HUDEP-2 (cell line): Measurements from ENCODE around the gene KIAA0825.
A peak's percentile ranks its signal among the peaks of the same experiment; 100 is the strongest.

ENCODE experiments used
- DNase-seq, 76 experiments: peaks; one replicate each; lab custom pipeline; 2025; ENCODE audit not compliant: unreplicated experiment in 76 of 76; lab: John Stamatoyannopoulos, UW

KIAA0825 gene

DNA sequence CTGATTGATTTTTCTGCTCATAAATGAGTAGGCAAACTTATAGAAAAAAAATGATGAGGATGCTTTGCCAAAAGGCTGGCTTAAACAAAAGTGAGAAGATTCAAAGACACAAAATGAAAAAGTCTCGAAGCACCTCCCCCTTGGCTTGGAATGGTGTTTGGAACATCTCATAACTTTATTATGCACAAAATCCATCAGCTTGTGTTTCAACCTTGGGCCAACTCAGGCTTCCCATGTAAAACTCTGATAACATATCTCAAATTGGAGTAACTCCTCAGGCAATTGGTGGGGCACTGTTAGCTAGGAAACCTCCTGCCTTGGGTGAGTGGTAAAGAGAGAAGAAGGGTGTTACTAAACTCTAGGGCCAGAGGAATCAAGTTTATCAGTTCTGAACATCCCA lies 176.3 kb downstream of the KIAA0825 start:
- no peak for DNase-seq

DNA sequence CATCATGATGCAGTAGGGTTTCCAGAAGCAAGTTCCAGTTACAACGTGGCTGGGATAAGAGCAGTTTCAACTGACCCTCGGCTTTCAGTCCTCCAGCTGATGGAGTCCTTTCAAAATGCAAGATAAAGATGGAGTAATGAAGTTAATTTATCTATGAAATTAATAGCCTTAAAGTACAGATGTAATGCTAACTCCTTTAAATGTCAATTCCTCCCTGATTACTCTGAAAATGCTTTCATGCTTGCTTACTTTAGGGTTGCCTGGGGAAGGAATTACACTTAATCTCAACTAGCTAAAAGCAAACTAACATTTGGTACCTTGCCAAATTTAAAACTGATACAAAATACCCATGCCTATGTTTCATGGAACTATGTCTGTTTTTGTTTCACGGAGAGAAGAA lies 178.4 kb downstream of the KIAA0825 start:
- no peak for DNase-seq

DNA sequence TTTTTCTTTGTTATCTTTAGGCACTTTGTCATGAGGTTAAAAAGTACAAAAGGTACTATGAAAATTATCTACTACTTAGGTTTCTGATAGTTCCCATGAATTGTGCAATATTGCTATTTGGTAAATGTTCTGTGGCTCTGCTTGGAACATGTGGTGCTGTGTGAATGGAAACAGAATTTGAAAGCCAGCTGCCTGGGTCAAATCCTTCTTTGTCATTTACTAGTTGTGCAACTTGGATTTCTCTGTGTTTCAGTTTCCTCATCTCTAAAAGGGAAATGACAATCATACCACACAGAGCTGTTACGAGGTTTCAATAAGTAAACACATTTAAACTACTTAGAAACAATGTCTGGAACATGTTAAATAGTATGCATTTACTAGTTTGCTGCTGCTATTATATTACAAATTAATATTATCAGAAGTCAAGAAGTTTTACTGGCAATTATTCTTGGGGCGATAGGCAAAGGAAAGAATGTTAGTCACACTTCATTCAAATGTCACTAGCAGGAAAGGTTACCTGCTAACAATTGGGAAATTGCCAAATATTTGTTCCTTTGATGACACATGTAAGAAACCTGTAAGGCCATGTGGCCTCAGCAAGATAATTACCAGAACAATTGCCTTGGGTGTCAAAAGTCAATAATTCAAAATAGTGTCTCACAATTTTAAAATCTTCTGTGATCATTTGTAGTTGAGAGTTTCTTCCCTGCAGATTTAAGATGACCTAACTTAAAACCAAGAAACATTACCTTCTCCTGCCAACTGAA lies 184.8 kb downstream of the KIAA0825 start:
- no peak for DNase-seq

DNA sequence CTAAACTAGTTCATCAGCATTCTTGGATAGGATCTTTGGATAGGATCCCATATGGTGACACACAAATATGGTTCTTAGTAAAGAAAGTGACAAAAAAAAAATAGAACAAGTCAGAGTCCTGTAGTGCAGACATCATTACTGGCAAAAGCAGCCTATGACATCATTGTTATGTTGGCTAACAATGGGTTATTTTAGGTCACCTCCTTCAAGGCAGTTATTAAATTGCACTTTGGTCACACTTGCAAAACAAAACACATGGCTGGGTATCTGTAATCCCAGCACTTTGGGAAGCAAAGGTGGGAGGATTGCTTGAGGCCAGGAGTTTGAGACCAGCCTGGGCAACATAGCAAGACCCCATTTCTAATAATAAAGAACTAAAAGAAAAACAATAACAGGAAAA lies 185.9 kb downstream of the KIAA0825 start:
- DNase-seq, result no peak

DNA sequence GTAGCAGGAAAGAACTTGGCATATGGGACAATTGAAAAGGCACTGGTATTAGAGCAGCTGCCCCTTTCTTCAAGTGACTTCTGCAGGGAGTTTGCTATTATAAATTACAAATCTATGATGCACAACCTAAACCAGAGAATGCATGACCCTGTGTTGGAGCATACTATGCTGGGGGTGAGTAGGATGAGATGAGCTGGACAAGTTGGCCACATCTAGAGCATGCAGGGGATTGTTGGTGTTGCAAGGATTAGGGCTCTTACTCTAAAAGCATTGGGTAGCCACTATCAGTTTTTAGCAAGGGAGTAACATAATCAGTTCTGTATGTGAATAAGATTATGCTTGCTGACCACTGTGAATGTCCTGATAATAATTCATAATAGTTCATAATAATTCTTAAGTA lies 186.7 kb downstream of the KIAA0825 start:
- no peak for DNase-seq

DNA sequence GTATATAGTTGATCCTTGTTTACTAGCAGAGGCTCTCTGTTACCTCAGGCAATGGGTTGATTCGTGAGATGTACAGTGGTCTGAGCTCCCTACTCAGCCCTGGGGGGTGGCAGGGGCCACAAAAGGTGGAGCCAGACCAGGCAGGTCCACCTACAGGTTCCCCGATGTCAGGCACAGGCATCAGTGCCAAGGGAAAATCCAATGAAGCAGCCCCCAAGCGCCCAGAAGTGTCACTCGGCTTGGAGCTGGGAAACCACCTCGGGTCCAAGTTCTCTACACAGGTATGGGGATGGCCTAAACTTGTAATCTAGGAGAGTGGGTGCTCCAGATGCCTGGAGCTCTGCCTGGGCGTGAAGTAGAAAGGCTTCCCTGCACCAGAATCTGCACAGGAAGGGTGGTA lies 188.8 kb downstream of the KIAA0825 start:
- no peak for DNase-seq

DNA sequence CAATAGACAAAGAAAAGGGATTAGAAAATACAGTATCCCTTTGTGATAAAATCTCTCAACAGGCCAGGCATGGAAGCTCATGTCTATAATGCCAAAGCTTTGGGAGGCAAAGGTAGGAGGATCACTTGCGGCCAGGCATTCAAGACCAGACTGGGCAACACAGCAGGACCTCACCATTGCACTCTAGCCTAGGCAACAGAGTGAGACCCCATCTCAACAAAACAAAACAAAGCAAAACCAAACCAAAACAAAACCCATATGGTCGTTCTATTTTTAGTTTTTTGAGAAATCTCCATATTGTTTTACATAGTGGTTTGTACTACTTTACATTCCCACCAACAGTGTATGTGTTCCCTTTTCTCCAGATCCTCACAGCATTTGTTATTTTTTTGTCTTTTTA lies 193.0 kb downstream of the KIAA0825 start:
- no peak for DNase-seq

DNA sequence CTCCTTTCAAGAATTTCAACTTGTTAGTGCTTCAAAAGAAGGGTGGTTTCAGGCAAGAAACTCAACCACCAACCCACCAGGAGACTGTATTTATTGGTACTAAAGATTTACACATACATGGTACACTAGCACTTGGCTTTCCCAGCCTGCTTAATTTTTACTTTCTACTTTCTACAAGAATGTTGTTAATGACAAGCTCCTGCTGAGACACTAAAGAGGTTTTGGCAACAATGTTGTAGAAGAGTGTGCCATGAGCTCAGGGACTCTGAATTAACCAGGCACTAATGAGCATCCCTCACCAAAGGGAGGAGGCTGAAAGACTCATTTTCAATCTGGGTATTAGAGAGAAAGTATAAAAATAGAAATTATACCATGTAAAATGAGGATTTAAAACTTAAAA lies 195.0 kb downstream of the KIAA0825 start:
- DNase-seq, result no peak

DNA sequence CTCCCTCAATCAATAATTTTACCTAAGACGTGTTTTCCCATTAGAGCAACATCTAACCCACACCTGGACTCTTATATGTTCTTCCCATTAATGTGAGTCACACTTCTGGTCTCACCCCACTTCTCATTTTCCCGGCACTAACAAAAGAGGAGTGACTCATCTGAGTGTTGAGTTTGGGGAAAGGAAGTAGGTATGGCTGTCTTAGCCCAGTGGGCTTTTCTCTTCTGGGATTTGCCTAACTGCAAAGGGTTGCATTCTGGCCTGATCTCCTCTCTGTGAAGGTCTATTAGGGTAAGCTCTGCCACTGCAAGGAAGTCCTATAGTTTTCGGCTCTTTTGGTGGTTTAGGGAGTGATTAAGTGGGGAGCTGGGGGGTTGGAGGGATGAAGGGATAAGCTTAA lies 195.6 kb downstream of the KIAA0825 start:
- no peak for DNase-seq

DNA sequence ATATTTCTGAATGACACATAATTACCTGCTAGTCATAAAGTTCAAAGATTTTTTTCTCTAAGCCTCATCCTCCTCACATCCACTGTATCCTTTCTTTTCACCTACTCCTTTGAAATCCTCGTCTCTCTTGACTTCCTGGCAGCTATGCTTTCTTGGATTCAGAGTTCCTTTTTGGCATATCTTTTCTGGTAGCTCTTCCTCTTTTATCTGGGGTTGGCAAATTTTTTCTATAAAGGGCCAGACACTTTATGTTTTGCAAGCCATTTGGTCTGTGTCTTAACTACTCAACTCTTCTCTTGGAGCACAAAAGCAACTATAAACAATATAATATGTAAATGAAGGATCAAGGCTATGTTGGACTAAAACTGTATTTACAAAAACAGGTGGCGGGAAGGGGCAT lies 197.5 kb downstream of the KIAA0825 start:
- no peak for DNase-seq

DNA sequence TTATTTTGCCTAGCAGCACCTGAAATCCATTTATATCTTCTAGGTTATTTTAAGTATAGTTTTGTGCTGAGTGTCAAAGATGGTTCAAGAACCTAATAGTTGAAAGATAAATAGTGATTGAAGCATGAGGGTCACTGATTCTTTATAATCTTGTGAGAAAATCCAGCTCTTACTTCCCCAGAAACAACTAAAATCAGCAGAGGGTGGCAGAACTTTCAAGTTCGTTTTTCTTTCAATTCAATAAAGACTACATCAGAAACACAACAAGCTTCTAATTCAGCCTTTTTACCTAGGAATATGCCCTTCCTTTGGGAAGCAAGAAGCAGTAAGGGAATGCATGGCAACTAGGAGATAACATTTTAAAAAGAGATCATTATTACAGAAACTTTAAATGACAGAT lies 202.6 kb downstream of the KIAA0825 start:
- no peak for DNase-seq

DNA sequence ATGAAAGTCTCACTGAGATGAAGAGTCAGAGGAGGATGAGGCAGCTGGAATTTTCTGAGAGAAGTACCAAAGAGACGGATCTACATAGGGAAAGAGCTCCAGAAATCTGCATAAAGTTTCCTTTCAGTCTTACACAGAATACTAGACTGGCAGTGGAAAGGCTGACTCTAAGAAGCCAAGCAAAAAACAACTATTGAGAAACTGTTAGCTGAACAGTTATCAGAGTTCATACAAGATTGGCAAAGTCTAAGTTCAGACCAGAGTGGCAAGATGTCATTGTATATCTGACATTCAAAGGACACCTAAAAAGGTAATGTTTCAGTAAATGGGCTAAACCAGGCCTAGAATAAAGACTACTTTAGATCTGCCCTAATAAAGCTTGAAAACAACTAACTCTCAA lies 209.0 kb downstream of the KIAA0825 start:
- no peak for DNase-seq

DNA sequence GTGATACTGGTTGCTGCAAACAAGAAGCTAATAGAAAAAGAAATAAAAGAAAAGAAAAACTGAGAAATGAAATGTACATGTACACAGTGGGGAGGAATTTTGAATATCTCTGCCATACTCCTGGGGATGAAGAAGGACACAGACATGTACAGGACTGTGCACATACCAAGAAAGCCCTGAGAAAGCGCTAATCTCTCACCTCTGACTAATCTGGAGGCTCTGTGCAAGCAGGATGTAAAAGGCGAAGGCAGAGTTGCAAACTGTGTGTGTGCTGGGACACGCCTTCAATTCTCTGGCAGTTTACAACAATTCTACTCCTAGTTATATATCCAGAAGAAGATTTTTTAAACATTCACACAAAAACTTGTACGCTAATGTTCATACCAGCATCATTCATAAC lies 211.4 kb downstream of the KIAA0825 start:
- DNase-seq, result no peak

DNA sequence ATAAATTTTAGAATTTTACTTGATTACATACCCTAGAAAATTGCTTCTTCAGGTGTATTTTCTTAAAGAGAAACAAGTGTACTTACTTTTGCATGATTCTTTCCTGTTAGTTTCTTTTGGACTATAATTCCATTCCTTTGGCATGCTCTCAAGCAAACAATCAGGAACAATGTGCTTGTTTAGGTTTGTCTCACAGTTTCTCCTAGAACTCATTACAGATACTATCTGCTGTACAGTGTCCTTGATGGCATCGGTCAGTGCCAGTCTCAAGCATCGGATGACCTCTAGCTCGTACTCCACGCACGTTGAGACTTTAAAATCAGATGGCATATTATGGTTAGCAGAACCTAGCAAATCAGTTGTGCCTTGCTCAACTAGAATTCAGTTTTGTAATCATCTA lies 214.9 kb downstream of the KIAA0825 start:
- no peak for DNase-seq

DNA sequence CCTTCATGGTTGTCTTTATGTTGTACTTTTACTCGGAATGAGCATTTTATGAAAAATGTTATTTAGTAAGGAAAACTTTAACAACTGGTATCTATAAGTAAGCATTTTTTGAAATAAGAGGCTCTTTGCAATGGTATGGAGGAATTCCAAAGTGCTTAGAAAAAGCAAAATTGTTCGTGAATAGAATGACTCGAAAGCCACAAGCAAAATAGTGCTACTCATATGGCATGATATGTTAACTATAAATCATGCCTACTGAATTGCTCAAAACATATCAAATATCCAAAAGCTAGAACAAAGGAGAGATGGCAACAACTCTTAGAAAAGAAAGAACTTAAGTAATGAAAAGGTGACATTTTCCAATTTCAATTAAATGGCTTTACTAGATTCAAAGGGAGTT lies 216.3 kb downstream of the KIAA0825 start:
- no peak for DNase-seq

DNA sequence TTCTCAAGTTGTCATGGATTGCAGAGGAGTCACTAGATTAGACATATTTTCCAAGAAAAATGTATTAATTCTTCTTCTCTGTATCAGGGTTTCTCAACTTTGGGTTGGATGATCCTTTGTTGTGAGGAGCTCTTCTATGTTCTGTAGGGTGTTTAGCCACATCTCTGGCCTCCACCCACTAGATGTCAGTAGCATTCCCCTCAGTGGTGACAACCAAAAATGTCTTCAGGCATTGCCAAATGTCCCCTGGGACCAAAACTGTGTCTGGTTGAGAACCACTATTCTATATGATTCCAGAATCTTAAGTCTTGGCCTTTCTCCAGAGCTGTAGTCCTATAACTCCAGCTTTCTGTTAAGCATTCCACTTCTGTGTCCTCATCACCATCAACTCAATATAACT lies 220.9 kb downstream of the KIAA0825 start:
- peak in 1 of 76 experiments; percentile 0 for DNase-seq

DNA sequence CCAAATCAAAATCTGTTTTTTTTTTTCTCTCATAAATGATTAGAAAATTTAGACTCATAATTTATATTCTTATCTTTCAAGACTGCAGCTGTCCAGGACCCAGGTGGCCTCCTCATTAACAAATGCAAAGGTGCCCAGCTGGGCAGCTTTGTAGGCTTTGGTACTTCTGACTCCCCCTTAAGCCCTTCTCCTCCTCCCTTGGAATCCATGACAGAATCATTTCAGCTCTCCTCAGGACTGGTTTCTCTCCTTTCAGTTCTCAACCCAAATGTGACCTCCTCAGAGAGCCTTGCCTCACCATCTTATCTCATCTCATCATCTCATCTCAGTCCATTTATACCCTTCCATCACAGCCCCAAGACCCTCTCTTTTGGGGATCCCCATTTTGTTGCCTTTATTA lies 221.7 kb downstream of the KIAA0825 start:
- DNase-seq, result no peak

DNA sequence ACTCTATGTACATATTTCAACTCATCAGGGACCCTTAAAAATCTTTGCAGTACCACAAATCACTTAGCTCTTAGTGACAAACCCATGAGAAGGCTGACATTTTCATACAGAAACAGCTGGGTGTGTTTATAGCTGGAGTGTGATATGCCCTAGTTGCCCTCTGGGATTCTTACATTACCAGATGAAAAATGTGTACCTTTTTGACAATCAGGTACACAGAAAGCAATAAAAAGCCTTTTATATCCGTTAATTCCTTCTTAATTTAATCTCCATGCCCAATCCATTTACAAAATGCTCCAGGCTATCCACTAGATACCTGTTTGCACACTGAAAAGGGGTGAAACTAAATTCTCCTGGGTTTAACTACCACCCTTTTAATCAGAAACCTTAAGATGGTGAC lies 222.9 kb downstream of the KIAA0825 start:
- DNase-seq, result no peak

DNA sequence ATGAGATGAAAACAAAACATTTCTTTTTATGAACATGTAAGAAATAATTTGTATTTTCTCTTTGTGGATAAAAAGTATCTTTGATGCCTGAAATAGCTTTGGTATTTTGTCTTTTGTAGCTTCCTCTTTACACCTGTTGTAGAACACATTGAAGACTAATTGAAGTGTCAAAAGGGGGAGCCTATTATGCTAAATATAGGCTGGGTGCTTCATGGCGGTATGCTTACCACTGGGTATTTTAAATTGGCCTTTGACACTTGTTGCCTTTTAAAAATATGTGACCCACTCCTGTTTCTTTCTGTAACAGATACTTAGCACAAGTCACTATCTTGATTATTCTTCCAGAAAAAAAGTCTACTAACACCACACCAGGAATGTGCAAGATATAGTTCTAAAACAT lies 226.4 kb downstream of the KIAA0825 start:
- no peak for DNase-seq

DNA sequence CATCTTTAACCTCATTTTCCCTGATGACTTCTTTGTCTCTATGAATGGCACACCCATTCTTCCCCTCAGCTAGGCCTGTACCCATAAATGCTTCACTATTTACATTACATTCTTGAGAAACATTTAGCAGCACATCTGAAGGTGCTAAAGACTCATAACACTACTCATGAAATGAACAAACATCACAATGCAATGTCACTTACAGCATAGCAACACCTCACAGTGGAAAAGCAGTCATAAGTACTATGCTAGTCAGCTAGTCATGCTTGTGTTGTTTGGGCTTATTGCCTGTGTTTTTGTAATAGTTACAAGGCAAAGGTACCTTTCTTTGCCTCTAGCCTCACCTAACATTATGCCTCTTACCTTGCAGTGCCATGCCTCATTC lies 228.9 kb downstream of the KIAA0825 start:
- no peak for DNase-seq

DNA sequence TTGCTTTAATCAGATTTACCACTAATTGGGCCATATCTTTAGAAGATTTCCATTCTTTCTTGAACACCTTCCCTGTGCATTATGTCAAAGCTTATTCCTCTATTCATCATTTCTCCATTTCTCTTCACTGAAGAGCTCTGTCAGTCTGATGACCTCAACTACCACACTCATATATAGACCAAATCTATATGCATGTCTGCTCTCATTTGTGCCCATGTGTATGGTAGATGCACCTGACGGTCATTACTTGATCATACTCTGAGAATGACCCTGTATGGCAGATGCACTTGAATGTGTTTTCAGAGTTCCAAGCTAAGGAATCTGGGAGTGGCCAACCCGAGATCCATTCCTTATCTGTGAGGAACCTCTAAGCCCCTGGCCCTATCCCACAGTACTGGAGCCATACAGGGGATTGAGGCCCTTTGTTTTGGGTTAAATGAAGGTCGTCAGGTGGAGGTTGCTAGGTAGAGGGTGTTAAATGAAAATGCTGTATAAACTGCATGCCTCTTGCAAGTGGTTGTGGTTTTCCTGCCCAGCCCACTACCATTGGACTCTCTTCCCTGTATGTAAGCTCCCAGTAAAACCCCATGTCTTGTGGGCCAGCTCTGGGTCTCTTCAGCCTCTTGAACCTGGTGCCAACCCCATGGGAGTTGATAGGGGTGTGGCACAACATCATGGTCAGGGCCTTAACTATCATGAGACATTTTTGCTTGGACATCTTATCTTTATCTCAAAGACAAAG lies 229.5 kb downstream of the KIAA0825 start:
- DNase-seq, result no peak

DNA sequence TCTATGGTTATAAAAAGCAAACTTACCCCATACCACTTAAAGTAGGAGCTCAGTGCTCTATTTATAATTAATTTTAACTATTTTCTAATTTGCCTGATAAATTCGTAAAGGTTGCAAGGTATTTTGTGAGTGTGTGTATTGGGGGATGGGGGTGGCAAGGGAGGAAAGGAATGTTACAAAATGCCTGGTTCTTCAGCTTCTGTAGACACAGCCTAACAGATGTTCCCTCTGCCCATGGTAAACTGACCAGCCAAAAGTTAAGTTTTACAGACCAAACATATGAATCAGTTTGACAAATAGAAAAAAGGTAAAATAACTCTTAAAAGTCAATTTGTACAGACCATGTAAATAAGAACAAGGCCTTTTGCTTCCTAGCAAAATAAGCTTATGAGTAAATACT lies 232.6 kb downstream of the KIAA0825 start:
- no peak for DNase-seq
